Posterior vena cava (tissue), 2 donors: ENCODE results near the gene KLHL35. TPM values are rescaled to one million over a fixed set of nuclear protein-coding genes. Genes with fewer than 3 reads are reported as not detected.

ENCODE experiments used
- DNase-seq: peaks from one replicate; pipeline ENCODE4 v3.0.0-alpha.2; 2020; ENCODE audit warnings: low spot score
- intact Hi-C, 2 donors: fragments of 100-400 bp; cut with DNase I; formaldehyde crosslinking; loops; one replicate each; pipeline versions ENCODE4 v1.14.1 to v1.14.2; 2022 to 2023
- long read RNA-seq, 2 donors: library from polyadenylated mRNA; unstranded; transcript quantifications; one replicate each; pipeline ENCODE4 v2.0.0, GENCODE V29; 2020 to 2021
- total RNA-seq, 2 donors: library from RNA; stranded (reverse); fragmentation: NEBNext Ultra II Directional; extraction: Animal tissue kit (Norgen Biotek cat#: 25700); gene quantifications; one replicate each; pipeline ENCODE4 v1.2.1, GENCODE V29; 2021
- donor health status: DM: yes; HTN: yes; CAD: no.
- donor health status: DM: yes; HTN: yes; CAD: no.

Gene KLHL35
- total RNA-seq: under 1 TPM; 0.67 to 0.79 TPM
- long read RNA-seq, donor 1, partial matches to known transcripts: 0 of 2 reads
- long read RNA-seq, donor 1, other reads (novel, unspliced or antisense): 1 of 2 reads
- long read RNA-seq, donor 2, partial matches to known transcripts: 0 of 2 reads
- long read RNA-seq, donor 2, other reads (novel, unspliced or antisense): 0 of 2 reads

- intact Hi-C loops: no loop called here
- DNase-seq: no peak
These were observed at the start of gene KLHL35 for GRCh38 chr11:75432911-75433321. Gene KLHL35 (minus strand): TSS chr11:75433203. CDS start chr11:75430629, 2,574 bp downstream.

- intact Hi-C loops: no loop called here
- DNase-seq: no peak
These were observed 49.1 kb upstream of the KLHL35 start for GRCh38 chr11:75481922-75482606.

GRCh38 chr11:75481223-75481921 lies 48.4 kb upstream of the KLHL35 start:
- intact Hi-C loops: no loop called here
- no peak for DNase-seq

- intact Hi-C loops: no loop called here
- no peak for DNase-seq
These were observed 47.5 kb upstream of the KLHL35 start for GRCh38 chr11:75480185-75481175.

- intact Hi-C loops: no loop called here
- no peak for DNase-seq
These were observed 46.7 kb upstream of the KLHL35 start for GRCh38 chr11:75479597-75480145.

GRCh38 chr11:75478783-75479596 lies 46.0 kb upstream of the KLHL35 start:
- no peak for DNase-seq
- intact Hi-C loops: no loop called here

GRCh38 chr11:75477614-75477935 lies 44.6 kb upstream of the KLHL35 start:
- DNase-seq: no peak
- intact Hi-C loops: no loop called here

- intact Hi-C loops: no loop called here
- DNase-seq: no peak
These were observed 44.0 kb upstream of the KLHL35 start for GRCh38 chr11:75476739-75477613.

- no peak for DNase-seq
- intact Hi-C loops: no loop called here
These were observed 43.0 kb upstream of the KLHL35 start for GRCh38 chr11:75475767-75476650.

- DNase-seq: no peak
- intact Hi-C loops: loop anchor here in 1 of 2 donors (5.0 kb wide), 1 partner anchor 1893 kb away; no protein-coding TSS in a partner anchor
These were observed 42.1 kb upstream of the KLHL35 start for GRCh38 chr11:75474878-75475766.

- intact Hi-C loops: loop anchor here in 1 of 2 donors (5.0 kb wide), 1 partner anchor 1892 kb away; no protein-coding TSS in a partner anchor
- DNase-seq: no peak
These were observed 41.2 kb upstream of the KLHL35 start for GRCh38 chr11:75474240-75474639.

GRCh38 chr11:75473684-75474083 lies 40.7 kb upstream of the KLHL35 start:
- intact Hi-C loops: loop anchor here in 1 of 2 donors (5.0 kb wide), 1 partner anchor 1891 kb away; no protein-coding TSS in a partner anchor
- peak; percentile 68 for DNase-seq

GRCh38 chr11:75472081-75472732 lies 39.2 kb upstream of the KLHL35 start:
- DNase-seq: no peak
- intact Hi-C loops: loop anchor here in 1 of 2 donors (5.0 kb wide), 1 partner anchor 1890 kb away; no protein-coding TSS in a partner anchor

- intact Hi-C loops: loop anchor here in 1 of 2 donors (5.0 kb wide), 1 partner anchor 1889 kb away; no protein-coding TSS in a partner anchor
- no peak for DNase-seq
These were observed 38.4 kb upstream of the KLHL35 start for GRCh38 chr11:75471176-75471973.
